ENCODE data around the gene UGT1A5.

Gene UGT1A5

DNA sequence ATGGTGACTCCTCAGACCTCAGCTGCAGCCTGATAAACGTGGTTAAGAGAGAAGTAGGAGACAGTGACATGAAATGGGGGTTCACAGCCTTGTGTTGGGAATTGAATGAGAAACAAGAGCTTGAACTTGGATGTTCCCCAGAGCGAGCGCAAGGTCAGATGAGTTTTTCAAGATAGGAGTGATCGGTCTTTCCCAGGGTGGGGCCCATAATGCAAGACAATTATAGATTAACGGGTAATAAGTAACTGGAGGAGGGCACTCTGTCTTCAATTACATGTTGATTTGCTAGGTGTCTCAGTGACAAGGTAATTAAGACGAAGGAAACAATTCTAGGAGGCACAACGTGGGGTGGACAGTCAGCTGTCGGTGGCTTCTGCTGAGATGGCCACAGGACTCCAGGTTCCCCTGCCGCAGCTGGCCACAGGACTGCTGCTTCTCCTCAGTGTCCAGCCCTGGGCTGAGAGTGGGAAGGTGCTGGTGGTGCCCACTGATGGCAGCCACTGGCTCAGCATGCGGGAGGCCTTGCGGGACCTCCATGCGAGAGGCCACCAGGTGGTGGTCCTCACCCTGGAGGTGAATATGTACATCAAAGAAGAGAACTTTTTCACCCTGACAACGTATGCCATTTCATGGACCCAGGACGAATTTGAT lies at the start of gene UGT1A5:
TSS of gene UGT1A5 (plus strand) at position 297 of the 651 bp plus-strand sequence. CDS start at position 382, 85 bp downstream.
- no peak for DNase-seq

DNA sequence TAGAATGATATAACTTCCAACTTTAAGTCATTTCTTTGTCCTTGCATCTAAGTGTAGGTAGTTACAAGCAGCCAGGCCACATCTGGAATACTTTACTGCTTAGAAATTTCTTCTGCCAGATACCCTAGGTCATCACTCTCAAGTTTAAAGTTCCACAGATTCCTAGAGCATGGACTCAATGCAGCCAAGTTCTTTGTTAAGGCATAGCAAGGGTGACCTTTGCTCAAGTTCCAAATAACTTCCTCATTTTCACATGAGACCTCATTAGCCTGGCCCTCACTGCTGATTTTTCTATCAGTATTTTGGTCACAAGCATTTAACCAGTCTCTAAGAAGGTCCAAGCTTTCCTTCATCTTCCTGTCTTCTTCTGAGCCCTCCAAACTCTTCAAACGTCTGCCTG lies 48.8 kb upstream of the UGT1A5 start:
- DNase-seq = no peak

DNA sequence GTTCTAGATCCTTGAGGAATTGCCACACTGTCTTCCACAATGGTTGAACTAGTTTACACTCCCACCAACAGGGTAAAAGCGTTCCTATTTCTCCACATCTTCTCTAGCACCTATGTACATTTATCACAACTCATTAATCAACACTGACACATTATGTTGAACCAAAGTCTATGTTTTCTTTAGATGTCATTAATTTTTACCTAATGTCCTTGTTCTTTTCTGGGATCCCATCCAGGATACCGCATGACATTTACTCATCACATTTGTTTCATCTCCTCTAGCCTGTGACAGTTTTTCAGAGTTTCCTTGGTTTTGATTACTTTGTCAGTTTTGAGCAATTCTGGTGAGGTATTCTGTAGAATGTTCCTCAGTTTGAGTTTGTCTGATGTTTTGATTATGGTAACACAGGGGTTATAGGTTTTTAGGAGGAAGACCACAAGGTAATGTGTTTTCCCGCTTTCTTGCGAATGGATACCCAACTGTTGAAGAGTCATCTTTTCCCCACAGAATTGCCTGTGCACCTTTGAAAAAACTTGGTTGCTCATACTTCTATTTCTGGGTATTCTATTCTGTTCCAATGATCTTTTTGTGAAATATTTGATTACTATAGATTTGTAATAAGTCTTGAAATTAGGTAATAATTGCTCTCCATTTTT lies 44.0 kb upstream of the UGT1A5 start:
- DNase-seq = no peak

DNA sequence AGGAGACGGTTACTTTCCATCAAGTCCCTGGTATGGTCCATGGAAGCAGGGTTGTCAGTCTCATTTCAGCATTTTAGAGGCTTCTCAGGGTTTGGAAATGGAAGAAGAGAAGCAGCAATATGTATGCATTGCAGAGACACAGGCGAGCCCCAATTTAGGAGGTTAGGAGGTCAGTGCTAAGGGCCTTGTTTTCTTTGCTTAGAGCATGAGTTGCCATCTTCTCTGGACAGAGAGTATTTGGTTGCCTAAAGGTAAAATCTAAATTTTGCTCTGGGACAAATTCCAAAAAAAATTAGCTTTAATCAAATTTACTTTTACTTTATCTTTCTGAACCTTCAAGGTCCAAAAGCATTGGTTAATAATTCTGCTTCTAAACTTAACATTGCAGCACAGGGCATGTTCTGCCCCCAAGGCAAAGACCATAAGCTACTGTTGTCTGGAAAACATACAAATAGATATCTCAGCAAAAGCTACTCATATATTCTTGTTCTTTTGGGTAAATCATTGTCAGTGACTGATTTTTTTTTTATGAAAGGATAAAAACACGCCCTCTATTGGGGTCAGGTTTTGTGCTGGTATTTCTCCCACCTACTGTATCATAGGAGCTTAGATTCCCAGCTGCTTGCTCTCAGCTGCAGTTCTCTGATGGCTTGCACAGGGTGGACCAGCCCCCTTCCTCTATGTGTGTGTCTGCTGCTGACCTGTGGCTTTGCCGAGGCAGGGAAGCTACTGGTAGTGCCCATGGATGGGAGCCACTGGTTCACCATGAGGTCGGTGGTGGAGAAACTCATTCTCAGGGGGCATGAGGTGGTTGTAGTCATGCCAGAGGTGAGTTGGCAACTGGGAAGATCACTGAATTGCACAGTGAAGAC lies 41.2 kb upstream of the UGT1A5 start, which contains the start of gene UGT1A9:
TSS of gene UGT1A9 (plus strand) at position 609 of the 872 bp plus-strand sequence. CDS start at position 646, 37 bp downstream.
- DNase-seq = no peak

DNA sequence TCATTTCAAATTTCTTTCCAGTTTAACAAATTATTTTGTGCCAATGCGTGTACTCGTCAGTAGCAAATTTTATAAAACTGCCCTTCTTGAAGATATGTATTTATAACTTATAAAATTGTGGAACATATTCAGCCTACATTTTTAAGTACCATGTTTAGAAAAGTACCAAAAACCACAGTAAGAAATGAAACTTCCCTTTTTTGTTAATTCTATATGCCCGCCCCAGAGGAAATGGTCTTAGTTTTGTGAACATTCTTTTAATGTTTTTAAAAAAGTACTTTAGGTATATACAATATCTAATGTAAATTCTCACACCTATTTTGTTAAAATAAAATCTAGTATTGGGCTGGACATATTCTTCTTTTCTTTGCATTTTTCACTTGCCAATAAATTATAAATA lies 39.8 kb upstream of the UGT1A5 start:
- DNase-seq = no peak

DNA sequence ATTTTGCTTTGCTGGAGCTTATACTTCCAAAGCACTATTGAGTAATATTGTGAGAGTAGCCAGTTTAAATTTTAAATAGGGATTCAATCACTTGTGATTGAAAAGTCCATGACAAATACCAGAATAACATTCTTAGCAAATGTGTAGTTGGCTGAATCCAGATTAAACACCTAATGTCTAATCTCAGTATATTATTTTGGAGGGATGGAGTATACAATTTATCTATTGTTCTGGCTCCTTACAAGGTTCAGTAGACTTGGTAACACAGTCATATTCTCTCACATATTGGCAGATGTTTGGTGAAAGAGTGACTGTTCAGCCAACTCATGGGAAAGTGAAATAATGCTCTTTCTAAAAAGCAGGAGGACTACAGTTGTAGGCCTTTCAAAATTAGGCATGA lies 38.8 kb upstream of the UGT1A5 start:
- DNase-seq = no peak

DNA sequence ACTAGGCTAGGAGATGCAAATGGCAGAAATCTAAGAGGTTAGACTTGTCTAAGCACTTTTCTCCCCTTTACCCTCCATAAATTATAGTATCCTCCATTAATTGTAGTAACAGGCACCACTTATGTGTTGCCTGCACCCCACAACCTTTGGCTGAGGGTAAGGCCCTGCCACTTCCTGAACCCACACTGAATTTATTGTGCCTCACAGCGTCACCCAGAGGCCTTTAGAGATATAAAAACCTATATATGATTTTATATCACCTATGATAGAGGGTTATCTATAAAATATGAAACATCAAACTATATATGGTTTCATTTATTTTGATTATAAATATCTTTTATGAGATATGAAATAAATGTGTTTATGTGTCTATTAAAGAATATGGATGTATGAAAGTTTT lies 38.4 kb upstream of the UGT1A5 start:
- no peak for DNase-seq

DNA sequence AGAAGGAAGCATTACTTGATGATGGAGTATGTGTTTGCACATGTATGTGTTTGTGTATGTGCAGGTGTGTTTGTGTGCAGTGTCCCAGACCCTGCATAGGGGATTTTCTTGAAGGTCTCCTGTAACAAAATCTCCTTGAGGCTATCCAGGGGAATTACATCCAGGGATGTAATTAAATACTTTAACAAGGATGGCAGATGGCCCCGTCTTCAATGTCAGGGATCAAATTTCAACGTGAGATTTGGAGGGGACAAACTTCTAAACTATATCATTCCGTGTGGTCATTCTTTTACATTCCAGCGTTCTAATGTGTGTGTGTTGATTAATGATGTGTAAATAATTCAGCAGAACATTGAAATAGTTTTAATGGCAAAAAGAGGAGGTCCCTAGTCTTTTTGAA lies 37.7 kb upstream of the UGT1A5 start:
- no peak for DNase-seq

DNA sequence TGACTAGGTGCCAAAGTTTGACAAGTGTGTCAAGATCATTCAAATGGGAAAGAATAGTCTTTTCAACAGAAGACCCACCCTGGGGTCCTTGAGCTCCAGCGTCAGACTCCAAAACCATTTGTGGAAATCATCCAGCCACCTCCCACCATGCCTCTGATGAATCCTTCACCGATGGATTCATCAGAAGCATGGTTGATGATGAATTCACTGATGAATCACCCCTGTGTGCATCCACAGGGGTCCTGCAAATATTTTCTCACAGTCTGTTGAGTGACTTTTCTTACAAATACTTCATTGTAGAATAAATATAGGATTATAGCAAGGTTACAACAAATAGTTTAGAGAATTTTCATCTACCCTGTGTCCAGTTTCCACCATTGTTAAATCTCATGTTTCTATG lies 36.7 kb upstream of the UGT1A5 start:
- no peak for DNase-seq

DNA sequence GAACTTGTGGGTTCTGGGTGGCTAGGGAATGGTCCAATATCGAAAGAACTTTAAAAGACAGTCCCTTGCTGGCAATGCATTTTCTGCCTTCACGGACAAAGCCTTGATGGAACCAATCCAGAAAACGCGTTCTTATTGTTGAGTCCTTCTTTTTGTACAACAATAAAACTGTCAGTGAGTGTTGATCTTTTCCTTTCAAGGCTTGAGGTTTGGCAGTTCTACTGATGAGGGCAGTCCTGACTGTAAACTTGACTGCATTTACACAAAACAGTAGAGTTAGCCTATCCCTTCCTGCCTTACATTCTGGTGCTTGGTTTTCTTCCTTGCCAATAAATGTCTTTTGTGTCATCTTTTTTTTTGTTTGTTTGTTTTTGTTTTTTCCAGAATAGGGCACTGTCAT lies 33.5 kb upstream of the UGT1A5 start:
- no peak for DNase-seq

DNA sequence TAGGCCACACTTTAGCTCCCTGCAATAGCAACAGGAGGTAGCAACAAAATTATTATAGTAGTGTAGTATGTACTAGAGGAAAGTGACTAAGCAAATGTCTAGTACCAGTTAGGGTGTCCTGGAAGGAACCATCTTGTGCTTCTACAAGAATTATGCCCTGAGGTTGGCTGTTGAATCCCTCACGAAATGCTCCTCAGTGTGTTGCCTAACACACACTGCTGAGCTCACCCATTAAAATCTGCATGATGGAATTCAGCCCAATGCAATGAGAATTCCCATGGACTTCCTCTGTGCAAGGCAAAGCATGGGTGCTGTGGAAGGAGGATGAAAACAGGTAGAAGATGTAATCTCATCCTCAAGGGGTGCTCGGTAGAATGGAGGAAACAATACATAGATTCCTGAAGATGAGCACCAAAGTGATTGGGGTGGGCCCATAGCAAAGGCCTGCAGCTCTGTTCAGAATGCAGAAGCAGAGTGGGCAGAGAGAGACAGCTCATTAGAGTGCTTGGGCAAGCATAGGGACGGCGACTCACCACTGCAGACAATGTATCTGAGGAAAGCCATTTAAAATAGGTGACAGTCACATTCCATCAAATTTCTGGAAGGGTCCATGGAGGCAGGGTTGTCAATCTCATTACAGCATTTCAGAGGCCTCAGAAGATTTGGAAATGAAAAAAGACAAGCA lies 32.2 kb upstream of the UGT1A5 start:
- no peak for DNase-seq

DNA sequence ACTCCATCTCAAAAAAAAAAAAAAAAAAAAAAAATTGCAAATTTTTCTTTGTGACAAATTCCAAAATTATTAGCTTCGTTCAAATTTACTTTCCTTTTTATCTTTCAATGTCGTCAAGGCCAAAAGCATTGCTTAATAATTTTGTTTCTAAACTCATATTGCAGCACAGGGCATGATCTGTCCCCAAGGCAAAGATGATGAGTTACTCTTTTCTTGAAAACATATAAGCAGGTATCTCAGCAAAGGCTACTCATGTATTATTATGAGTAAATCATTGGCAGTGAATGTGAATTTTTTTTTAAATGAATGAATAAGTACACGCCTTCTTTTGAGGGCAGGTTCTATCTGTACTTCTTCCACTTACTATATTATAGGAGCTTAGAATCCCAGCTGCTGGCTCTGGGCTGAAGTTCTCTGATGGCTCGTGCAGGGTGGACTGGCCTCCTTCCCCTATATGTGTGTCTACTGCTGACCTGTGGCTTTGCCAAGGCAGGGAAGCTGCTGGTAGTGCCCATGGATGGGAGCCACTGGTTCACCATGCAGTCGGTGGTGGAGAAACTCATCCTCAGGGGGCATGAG lies 31.1 kb upstream of the UGT1A5 start, which contains the start of gene UGT1A7:
TSS of gene UGT1A7 (plus strand) at position 381 of the 579 bp plus-strand sequence. CDS start at position 418, 37 bp downstream.
- DNase-seq = no peak

DNA sequence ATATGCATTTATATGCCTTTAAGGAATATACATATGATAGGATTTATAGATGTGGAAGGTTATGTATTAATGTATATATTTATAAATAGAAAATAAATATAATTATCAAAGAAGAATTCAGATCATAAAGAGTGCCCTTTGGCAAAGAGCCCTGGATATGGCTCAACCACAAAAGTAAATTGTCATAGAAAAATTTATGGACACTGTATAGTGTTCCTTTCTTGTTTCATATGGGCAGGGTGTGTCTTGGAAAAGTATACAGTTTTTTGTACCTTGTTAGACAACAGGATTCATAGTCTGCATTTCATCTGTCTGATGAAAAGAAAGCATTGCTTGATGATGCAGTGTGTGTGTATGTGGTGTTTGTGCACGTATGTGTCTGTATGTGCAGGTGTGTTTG lies 28.1 kb upstream of the UGT1A5 start:
- no peak for DNase-seq

DNA sequence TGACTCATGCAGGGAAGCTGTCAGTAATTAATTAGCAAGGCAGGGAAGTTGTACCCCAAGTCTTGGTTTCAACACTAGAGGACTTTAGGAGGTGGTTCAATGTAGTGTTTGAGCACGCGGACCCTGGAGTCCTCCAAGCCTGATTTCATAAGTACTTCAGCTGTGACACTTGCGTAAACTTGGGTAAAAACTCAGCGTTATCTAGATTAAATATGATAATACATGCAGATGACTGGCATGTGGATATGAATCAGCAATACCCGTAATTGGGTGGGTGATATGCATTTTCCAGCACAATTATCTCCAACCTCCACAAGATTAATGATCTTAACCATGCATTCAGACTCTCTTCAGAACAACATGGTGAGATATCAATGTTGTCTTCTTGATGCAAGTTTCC lies 25.8 kb upstream of the UGT1A5 start:
- no peak for DNase-seq

DNA sequence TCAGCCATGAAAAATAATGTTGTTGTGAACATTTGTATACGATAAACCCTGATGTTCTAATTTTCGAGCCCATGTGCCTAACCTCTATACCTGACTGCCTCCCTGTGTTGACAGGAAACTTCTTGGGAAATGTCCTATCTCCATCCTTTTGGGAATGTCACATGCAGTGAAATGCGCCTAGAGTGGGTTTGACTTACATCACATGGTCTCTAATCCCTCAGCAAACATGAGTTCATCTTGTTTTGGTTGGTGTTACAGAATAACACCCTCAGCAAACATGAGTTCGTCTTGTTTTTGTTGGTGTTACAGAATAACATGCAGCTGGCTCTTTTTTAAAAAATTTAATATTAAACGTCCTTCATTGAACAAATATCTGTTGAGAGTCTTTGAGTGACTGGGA lies 24.4 kb upstream of the UGT1A5 start:
- DNase-seq = no peak

DNA sequence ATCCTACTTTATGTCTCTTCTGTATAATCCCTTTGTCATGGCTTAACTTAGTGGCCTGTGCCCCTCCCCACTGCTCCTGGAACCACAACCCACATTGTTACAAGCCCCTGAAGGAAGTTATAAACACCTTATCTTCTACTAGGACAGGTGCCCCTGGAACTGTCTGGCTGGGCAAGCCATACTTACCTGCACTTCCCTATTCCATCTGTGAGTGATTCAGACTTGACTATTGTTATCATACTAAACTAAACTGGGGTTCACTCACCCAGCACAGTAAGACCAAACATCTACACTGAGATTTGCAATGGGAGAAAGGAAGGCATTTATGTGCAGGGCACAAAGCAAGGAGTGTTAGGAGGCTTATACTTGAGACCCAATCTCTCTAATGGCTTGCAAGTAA lies 23.7 kb upstream of the UGT1A5 start:
- DNase-seq = no peak

DNA sequence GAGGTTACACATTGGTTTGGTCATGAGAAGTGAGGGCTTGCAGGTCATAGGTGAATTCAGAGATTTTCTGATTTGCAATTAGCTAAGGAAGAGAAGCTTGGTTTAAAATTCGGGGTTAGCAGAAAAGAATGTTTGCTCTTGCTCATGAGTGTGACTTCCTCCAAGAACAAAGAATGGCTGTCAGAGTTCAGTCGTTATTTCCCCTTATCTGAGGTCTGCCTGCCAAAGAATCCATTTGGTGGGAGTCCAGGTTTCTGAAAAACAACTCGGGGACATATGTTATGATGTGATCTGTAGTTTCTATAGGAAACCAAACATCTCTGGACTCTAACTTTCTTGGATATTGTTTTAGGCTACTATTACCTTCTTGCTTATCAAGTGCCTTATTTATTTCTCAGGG lies 23.2 kb upstream of the UGT1A5 start:
- DNase-seq = no peak

DNA sequence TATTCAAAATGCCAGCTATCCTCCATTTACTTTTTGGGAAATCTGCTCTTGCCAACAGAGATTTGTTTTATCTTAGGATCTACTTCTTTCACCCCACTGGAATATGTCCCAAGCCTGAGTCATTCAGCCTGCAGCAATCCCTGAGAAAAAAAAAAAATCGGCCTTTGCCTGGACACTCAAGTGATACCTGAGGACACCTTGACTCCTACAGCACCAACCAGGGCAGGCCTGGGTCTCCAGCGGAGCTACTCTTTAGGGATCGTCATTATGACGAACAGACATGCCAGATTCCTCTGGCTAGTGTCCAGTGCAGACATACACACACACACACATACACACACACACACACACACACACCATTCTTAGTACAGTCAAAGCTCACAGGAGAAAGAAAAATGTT lies 22.3 kb upstream of the UGT1A5 start:
- DNase-seq = no peak

DNA sequence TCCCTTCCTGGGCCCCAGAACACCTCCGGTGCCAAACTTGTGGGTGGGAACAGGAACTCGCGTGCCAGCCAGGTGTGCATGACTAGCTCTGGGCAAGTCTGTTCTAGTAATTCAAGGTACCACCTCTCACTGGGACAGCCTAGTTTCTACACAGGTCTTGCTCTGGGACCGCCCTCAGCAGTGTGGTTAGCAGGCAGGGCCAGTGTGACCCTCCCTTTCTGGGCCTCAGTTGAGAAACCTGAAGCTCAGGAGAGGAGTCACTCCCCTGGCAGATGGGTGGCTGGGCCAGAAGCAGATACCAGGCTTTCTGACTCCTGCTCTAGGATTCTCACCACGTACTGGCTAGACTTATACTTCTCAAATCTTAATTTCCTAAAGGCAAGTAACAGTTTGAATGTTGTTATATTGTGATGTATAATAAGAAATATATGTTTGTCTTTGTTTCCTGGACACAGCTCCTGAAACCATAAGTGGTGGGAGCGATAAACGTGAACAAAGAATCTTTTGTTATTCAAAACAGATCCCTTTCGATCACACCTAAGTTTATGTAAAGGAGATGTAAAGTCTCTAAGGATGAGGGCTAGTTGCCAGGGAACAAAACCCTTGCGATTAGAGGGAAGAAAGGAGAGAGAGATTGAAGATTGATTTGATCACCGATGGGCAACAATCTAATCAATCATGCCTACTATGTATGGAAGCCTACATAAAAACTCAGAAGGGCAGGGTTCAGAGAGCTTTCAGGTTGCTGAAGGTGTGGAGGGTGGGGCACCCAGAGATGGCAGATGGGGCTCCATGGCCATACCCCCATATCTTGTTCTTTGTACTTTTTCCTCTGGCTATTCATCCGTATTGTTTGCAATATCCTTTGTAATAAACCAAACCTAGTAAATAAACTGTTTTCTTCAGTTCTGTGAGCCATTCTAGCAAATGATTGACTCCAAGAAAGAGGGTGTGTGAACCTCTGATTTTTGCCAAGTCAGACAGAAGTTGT lies 21.0 kb upstream of the UGT1A5 start:
- no peak for DNase-seq

DNA sequence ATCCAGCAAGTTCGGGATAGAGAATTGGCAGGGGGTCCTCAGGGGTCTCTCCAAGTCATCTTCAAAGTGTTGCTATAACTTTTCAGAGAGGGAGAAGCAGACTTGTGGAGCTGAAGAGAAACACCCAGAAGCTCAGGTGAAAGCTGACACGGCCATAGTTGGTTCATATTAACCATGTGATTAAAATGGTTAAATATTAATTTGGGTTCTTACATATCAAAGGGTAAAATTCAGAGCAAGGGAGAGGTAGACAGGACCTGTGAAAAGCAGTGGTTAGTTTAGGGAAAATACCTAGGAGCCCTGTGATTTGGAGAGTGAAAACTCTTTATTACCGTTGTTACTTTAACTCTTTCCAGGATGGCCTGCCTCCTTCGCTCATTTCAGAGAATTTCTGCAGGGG lies 20.1 kb upstream of the UGT1A5 start, which contains the start of gene UGT1A6:
TSS of gene UGT1A6 (plus strand) at position 243 of the 400 bp plus-strand sequence. CDS start at position 358, 115 bp downstream.
- no peak for DNase-seq

DNA sequence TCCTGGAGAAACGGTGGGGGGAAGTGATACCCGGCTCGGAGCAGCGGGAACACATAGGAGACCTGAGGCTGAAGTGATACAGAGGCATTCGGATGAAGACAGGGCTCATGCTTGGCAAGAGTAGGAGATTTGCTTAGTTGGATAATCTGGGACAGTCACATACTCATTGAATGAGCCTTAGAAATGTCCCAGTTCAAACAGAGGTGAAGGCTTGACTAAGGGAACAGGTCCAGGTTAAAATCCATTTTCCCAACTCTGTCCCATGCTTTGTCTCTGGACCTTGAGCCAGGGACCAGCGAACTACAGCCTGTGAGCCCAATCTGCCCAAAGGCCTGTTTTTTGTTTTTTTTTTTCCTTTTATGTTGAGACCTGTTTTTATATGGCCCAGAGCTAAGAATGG lies 18.7 kb upstream of the UGT1A5 start:
- no peak for DNase-seq
